ENCODE results near the gene PTPRJ. TPM values are rescaled to one million over a fixed set of nuclear protein-coding genes. Genes with fewer than 3 reads are reported as not detected.

PTPRJ gene
- total RNA-seq, 1 donor from 2014 or later, result 18.9 TPM

GRCh38 chr11:47994417-47994816 is 14.1 kb downstream of the PTPRJ start:
- Mint-ChIP-seq H3K4me1 (ENCODE audit: low read depth) (peaks cover 20% of the 10 kb centered on the region), H3K36me3 (ENCODE audit: insufficient read depth) (no peaks in the 10 kb centered on the region), H3K27ac (no peak overlapping the region), H3K9me3 (ENCODE audit: low read depth) (no peaks in the 10 kb centered on the region), H3K27me3 (no peaks in the 10 kb centered on the region), H3K4me3 (ENCODE audit: low read depth) (no peak overlapping the region)
- TF ChIP-seq CTCF (IDR thresholded peaks at IDR 0.05; ENCODE audit: unreplicated experiment), result no peak
- DNase-seq (ENCODE audit: low spot score, unreplicated experiment), result no peak

- Mint-ChIP-seq H3K9me3 (ENCODE audit: low read depth) (no peaks in the 10 kb centered on the region), H3K36me3 (ENCODE audit: insufficient read depth) (no peaks in the 10 kb centered on the region), H3K4me1 (ENCODE audit: low read depth) (peaks cover 17% of the 10 kb centered on the region), H3K27ac (peak overlapping the region; percentile 29), H3K27me3 (no peaks in the 10 kb centered on the region), H3K4me3 (ENCODE audit: low read depth) (no peak overlapping the region)
- DNase-seq (ENCODE audit: low spot score, unreplicated experiment), result no peak
- no peak for TF ChIP-seq CTCF (IDR thresholded peaks at IDR 0.05; ENCODE audit: unreplicated experiment)
Observed at GRCh38 chr11:47995360-47995769, 15.0 kb downstream of the PTPRJ start.

GRCh38 chr11:47997063-47998053 is 17.0 kb downstream of the PTPRJ start:
- Mint-ChIP-seq H3K27ac (no peak overlapping the region), H3K4me3 (ENCODE audit: low read depth) (no peak overlapping the region), H3K36me3 (ENCODE audit: insufficient read depth) (no peaks in the 10 kb centered on the region), H3K4me1 (ENCODE audit: low read depth) (peaks cover 11% of the 10 kb centered on the region), H3K9me3 (ENCODE audit: low read depth) (no peaks in the 10 kb centered on the region), H3K27me3 (no peaks in the 10 kb centered on the region)
- TF ChIP-seq CTCF (IDR thresholded peaks at IDR 0.05; ENCODE audit: unreplicated experiment), result no peak
- no peak for DNase-seq (ENCODE audit: low spot score, unreplicated experiment)

DNA sequence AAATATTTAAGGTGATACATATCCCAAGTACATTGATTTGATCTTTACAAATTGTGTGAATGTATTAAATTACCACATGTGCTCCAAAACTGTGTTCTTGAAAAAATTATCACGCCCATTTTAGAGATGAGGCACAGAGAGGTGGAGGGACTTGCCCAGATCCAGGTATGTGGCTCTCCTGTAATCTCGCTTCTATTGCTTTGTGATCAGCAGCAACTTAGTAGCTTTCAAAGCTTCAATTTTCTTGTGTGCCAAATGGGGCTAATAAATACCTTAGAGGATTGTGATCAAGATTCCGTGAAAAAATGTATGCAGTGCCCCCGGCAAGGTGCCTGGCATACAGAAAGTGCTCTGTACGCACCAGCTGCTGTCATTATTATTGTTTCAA is 18.0 kb downstream of the PTPRJ start:
- Mint-ChIP-seq H3K4me3 (ENCODE audit: low read depth) (no peak overlapping the region), H3K9me3 (ENCODE audit: low read depth) (no peaks in the 10 kb centered on the region), H3K36me3 (ENCODE audit: insufficient read depth) (no peaks in the 10 kb centered on the region), H3K4me1 (ENCODE audit: low read depth) (peaks cover 12% of the 10 kb centered on the region), H3K27ac (no peak overlapping the region), H3K27me3 (no peaks in the 10 kb centered on the region)
- TF ChIP-seq CTCF (IDR thresholded peaks at IDR 0.05; ENCODE audit: unreplicated experiment), result no peak
- no peak for DNase-seq (ENCODE audit: low spot score, unreplicated experiment)

DNA sequence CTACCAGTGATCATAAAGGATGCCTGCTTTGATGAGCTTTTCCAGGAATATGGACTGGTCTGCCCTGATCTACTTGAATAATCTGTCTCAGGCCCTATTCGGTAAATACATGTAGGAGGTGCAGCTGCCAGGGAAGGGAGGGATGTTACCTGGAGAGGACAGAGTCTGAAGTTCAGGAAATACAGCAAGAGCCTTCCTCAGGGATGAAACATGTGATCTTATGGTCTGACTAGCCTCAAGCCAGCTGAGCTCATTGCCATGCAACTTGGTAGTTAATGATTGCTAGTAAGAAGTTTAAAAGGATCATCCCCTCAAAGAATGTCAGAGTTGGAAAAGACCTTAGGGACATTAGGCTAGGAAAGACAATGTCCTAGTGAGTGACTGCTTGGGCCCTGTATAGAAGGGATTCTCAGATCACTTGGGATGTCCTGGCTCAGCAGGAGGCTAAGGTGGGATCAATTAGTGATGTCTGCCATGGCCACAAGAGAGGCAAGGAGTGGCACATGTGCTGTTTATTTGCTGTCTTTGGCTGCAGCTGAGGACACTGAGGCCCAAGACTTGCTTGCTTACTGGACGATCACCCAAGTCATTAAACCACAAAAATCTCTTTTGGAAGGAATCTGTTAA is 18.5 kb downstream of the PTPRJ start:
- no peak for TF ChIP-seq CTCF (IDR thresholded peaks at IDR 0.05; ENCODE audit: unreplicated experiment)
- Mint-ChIP-seq H3K27me3 (no peaks in the 10 kb centered on the region), H3K9me3 (ENCODE audit: low read depth) (no peaks in the 10 kb centered on the region), H3K27ac (peak overlapping the region; percentile 39), H3K4me3 (ENCODE audit: low read depth) (no peak overlapping the region), H3K4me1 (ENCODE audit: low read depth) (peaks cover 12% of the 10 kb centered on the region), H3K36me3 (ENCODE audit: insufficient read depth) (no peaks in the 10 kb centered on the region)
- no peak for DNase-seq (ENCODE audit: low spot score, unreplicated experiment)
